Colonic mucosa (tissue), 4 donors: ENCODE results near the gene ACKR2. TPM values are rescaled to one million over a fixed set of nuclear protein-coding genes. Genes with fewer than 3 reads are reported as not detected.
A peak's percentile ranks its signal among the peaks of the same experiment; 100 is the strongest.
"Not testable (repeated sequence)": the region's sequence is repeated elsewhere in the genome, so short reads cannot be mapped to it uniquely, and the experiment has no call there.

Experiments
- DNase-seq: peaks from one replicate; pipeline ENCODE4 v3.0.0-alpha.2; 2020
- H3K27ac ChIP-seq: fragments of 200-600 bp; one replicate; pipeline ENCODE4 v1.8.0; 2021
- H3K27me3 ChIP-seq: fragments of 200-600 bp; one replicate; pipeline ENCODE4 v1.8.0; 2021
- H3K36me3 ChIP-seq: fragments of 200-600 bp; one replicate; pipeline ENCODE4 v1.8.0; 2021
- H3K4me1 ChIP-seq: fragments of 200-600 bp; one replicate; pipeline ENCODE4 v1.8.0; 2021; ENCODE audit warnings: mild to moderate bottlenecking
- H3K4me3 ChIP-seq: fragments of 200-600 bp; one replicate; pipeline ENCODE4 v1.8.0; 2021
- H3K9ac ChIP-seq, 2 donors: one replicate each; pipeline ENCODE4 v1.7.0; 2013; ENCODE audit warnings: control low read depth in 2 of 2, low read depth in 2 of 2, low read length in 2 of 2
- H3K9me3 ChIP-seq: fragments of 200-600 bp; one replicate; pipeline ENCODE4 v1.8.0; 2021
- CTCF ChIP-seq: fragments of 200-600 bp; IDR thresholded peaks from one replicate; pipeline ENCODE4 v1.8.0; 2022; ENCODE audit warnings: antibody characterized with exemption, mild to moderate bottlenecking
- intact Hi-C: fragments of 100-400 bp; cut with DNase I; formaldehyde crosslinking; loops from one replicate; pipeline ENCODE4 v1.14.1; 2022
- total RNA-seq, 2 donors: library from RNA; stranded (reverse); fragmentation: NEBNext Ultra II Directional in 1 of 2; extraction: Animal tissue kit (Norgen Biotek cat#: 25700) in 1 of 2; gene quantifications; one replicate each; pipeline ENCODE4 v1.2.1, GENCODE V29; 2021
- donor health status: healthy.
- donor health status: DM: no; HTN: no; CAD: no.
- donor health status: DM: no; HTN: no; CAD: no.

Gene ACKR2
- total RNA-seq, 2 donors from 2014 or later: 3.2 to 6.5 TPM

DNA sequence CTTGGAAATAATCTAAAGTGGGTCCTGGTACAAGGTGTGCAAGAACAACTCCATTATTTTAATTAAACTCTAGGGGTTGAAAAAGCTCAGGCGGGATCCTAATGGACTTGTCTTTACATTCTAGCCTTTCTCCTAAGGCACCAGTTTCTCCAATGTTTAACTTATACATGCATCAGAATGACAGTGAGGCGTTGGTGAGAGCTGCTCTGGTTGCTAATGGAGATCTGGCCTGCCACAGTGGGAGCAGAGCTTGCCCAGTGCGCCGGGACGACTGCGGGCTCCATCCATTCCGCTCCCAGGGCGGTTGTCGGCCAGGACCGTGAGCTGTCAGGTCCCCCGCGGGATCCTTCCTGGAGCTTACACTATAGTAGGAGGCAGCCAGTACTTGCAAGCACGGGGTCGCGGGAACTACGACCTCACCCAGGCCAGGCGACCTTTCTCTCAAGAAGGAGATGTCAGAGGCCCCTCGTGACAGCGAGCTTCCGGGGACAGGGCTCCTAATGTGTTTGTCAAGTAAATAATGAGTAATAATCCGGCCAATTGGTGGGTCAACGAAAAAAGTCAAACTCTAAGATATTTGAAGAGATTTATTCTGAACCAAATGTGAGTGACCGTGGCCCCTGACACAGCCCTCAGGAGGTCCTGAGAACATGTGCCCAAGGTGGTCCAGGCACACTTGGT, 4.0 kb upstream of the ACKR2 start:
- no peak for TF ChIP-seq CTCF
- Histone ChIP-seq H3K9me3 (no peaks in the 10 kb centered on the region), H3K36me3 (no peaks in the 10 kb centered on the region), H3K9ac (peak overlapping the region; percentile 96 to 99), H3K4me3 (peak overlapping the region; percentile 74), H3K27me3 (no peaks in the 10 kb centered on the region), H3K27ac (peak overlapping the region; percentile 98), H3K4me1 (peaks cover 11% of the 10 kb centered on the region)
- intact Hi-C loops: no loop called here
- no peak for DNase-seq

- H3K9ac ChIP-seq: no peak overlapping the region
- H3K27me3 ChIP-seq: no peaks in the 10 kb centered on the region
- peaks cover 3% of the 10 kb centered on the region for H3K4me1 ChIP-seq
- H3K36me3 ChIP-seq: no peaks in the 10 kb centered on the region
- no peak overlapping the region for H3K27ac ChIP-seq
- DNase-seq: no peak
- H3K4me3 ChIP-seq: no peak overlapping the region
- intact Hi-C loops: no loop called here
- no peaks in the 10 kb centered on the region for H3K9me3 ChIP-seq
- TF ChIP-seq CTCF: no peak
These were observed 1.3 kb upstream of the ACKR2 start for GRCh38 chr3:42807929-42808328.

DNA sequence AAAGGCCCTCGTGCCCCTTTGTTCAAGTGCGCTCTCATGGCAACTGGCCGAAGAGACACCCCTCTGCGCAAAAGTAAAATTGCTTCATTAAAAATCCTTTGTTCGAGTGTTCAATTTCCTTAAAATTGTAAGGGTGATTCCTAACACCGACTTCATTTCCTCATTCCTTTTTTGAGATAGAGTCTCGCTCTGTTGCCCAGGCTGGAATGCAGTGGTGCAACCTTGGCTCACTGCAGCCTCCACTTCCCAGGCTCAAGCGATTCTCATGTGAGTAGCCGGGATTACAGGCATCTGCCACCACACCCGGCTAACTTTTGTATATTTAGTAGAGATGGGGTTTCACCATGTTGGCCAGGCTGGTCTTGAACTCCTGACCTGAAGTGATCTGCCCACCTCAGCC, 1.5 kb downstream of the ACKR2 start:
- H3K4me1 ChIP-seq, DNase-seq, H3K9ac ChIP-seq, H3K36me3 ChIP-seq, H3K9me3 ChIP-seq, H3K4me3 ChIP-seq, intact Hi-C loops, H3K27me3 ChIP-seq: not testable (repeated sequence)
- peak overlapping the region; percentile 86 for H3K27ac ChIP-seq

GRCh38 chr3:42811118-42811883, 2.1 kb downstream of the ACKR2 start:
- H3K4me3 ChIP-seq, H3K4me1 ChIP-seq, H3K27me3 ChIP-seq, H3K9me3 ChIP-seq, intact Hi-C loops, DNase-seq, H3K36me3 ChIP-seq: not testable (repeated sequence)
- Histone ChIP-seq H3K9ac (peak overlapping the region in 1 of 2 donors; percentile 16), H3K27ac (peak overlapping the region; percentile 86)

GRCh38 chr3:42814246-42814645, 5.0 kb downstream of the ACKR2 start:
- Histone ChIP-seq H3K9ac (no peak overlapping the region), H3K4me3 (no peak overlapping the region), H3K36me3 (no peaks in the 10 kb centered on the region), H3K27me3 (no peaks in the 10 kb centered on the region), H3K27ac (no peak overlapping the region), H3K4me1 (no peaks in the 10 kb centered on the region), H3K9me3 (no peaks in the 10 kb centered on the region)
- no peak for DNase-seq
- TF ChIP-seq CTCF: no peak
- intact Hi-C loops: no loop called here

DNA sequence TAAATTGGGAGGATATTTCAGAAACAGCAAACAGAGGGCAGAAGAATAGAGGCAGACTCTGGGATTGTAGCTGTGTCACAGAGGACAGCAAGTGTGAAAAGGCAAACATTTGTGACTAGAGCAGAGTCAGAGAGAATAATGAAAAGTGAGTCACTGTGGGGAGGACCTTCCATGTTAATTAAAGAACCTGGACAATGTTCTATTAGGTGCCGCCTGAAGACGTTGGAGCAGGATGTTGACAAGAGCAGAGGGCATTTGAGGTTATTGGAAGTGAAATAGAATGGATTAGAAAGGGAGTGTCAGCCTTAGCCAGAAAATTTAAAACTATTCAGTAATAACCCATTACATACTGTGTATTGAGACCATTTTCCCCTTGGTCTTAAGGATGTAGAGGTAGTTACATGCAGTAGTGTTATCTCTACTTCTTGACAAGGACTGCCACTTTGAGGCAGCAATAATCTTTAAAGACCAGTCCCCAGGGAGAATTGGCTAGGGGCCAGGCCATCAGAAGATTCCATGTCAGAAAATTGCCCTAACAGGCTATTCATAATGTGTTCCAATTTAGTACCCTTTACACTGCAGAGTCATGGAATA, 5.8 kb downstream of the ACKR2 start:
- H3K4me1 ChIP-seq: peaks cover 4% of the 10 kb centered on the region
- H3K27me3 ChIP-seq: no peaks in the 10 kb centered on the region
- peak overlapping the region; percentile 30 for H3K27ac ChIP-seq
- no peak for DNase-seq
- H3K9me3 ChIP-seq: no peaks in the 10 kb centered on the region
- no peak overlapping the region for H3K4me3 ChIP-seq
- no peak for TF ChIP-seq CTCF
- H3K9ac ChIP-seq: peak overlapping the region in 1 of 2 donors; percentile 35
- no peaks in the 10 kb centered on the region for H3K36me3 ChIP-seq
- intact Hi-C loops: no loop called here
